K562 (cell line): Measurements from ENCODE around the gene ZAP70. TPM values are rescaled to one million over a fixed set of nuclear protein-coding genes. Genes with fewer than 3 reads are reported as not detected.

Source experiments
- HNRNPK ChIP-seq: fragments of 200-400 bp; formaldehyde crosslinking; IDR thresholded peaks from one replicate; pipeline ENCODE4 v1.6.1; 2018; ENCODE audit warnings: mild to moderate bottlenecking, low read depth, low read length; ENCODE audit not compliant: poor library complexity, severe bottlenecking
- ZNF778 ChIP-seq: fragments of 450-650 bp; formaldehyde crosslinking; IDR thresholded peaks from 2 replicates; pipeline ENCODE4 v1.4.0; 2020; ENCODE audit warnings: mild to moderate bottlenecking, moderate library complexity
- polyA plus RNA-seq, 8 experiments: library from polyadenylated mRNA; depleted of rRNA in 4 of 8; stranded (reverse) in 5 of 8; unstranded in 3 of 8; fragments of >200 nt; fragmentation: Nextera tagmentation in 2 of 8; fragmentation: Illumina TruSeq in 1 of 8; extraction: Ambion mirVana in 2 of 8; extraction: Trizol in 1 of 8; gene quantifications; 2 replicates each; pipeline versions ENCODE4 v1.2.1 to v1.2.3, GENCODE V29; 2011 to 2014; ENCODE audit warnings: inconsistent platforms in 1 of 8, missing spikeins in 1 of 8
- total RNA-seq, 7 experiments: library from RNA; depleted of rRNA in 6 of 7; stranded (reverse); fragments of >200 nt in 6 of 7; fragmentation: Illumina TruSeq in 2 of 7; extraction: Trizol in 2 of 7; gene quantifications; 2 replicates each; pipeline versions ENCODE4 v1.2.1 to v1.2.3, GENCODE V29; 2011 to 2021; ENCODE audit warnings: low replicate concordance in 1 of 7
- TF ChIP-seq, protein P1 (sequence below): fragments of 200-600 bp; sonication (generic); IDR thresholded peaks from one replicate; pipeline ENCODE4 v1.6.1; 2012; ENCODE audit warnings: mild to moderate bottlenecking, low read depth, low read length, inconsistent platforms

The ZAP70 gene
- total and polyA plus RNA-seq, 9 of the 15 experiments (the other 6 are each of a cell fraction or from before 2014, with no cell fraction given) = 0.06 to 0.80 (median 0.21) TPM; not detected in 1

DNA sequence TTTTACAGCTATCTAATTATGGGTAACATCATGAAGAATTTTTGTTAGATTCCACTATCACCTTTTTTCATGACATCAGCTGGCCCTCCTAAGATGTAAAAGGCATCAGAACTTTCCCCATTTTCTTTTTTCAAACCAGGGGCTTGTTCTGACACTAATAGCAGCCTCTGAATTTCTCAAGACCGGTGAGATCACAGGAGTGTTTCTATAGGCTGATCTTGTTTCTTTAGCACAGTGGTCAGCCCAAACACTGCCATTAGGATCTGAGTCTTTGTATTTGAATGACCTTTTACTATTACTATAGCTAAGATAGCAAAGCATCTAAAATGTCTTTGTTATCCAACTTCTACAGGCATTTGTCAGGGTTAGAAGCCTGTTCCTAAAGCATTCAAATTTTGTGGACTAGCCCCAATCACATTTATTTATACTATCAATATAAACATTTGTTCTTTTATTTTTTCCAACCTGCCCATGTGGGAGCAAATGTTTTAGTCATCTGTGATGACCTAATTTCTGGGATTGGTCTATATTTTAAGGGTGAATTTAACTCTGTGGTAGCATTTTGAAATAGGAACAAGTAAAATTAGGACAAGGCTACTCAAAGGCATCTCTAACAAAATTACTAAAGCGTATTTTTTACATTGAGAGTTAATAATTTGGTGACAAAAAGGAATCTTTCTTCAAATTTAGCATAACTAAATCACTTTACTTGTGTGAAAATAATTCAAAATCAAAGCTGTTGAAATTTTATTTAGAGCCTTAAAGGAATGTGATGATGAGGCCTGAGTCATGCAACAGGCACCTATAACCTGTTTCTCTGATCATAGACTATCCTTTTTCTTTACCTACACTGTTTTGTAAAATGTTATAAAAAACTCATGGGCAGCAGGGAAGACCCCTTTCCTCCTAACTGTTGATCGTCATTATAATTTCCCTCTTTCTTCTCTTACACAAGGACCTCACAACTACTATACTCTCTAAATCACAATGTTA is 39.3 kb downstream of the ZAP70 start (continued):
- TF ChIP-seq, protein P1, sequence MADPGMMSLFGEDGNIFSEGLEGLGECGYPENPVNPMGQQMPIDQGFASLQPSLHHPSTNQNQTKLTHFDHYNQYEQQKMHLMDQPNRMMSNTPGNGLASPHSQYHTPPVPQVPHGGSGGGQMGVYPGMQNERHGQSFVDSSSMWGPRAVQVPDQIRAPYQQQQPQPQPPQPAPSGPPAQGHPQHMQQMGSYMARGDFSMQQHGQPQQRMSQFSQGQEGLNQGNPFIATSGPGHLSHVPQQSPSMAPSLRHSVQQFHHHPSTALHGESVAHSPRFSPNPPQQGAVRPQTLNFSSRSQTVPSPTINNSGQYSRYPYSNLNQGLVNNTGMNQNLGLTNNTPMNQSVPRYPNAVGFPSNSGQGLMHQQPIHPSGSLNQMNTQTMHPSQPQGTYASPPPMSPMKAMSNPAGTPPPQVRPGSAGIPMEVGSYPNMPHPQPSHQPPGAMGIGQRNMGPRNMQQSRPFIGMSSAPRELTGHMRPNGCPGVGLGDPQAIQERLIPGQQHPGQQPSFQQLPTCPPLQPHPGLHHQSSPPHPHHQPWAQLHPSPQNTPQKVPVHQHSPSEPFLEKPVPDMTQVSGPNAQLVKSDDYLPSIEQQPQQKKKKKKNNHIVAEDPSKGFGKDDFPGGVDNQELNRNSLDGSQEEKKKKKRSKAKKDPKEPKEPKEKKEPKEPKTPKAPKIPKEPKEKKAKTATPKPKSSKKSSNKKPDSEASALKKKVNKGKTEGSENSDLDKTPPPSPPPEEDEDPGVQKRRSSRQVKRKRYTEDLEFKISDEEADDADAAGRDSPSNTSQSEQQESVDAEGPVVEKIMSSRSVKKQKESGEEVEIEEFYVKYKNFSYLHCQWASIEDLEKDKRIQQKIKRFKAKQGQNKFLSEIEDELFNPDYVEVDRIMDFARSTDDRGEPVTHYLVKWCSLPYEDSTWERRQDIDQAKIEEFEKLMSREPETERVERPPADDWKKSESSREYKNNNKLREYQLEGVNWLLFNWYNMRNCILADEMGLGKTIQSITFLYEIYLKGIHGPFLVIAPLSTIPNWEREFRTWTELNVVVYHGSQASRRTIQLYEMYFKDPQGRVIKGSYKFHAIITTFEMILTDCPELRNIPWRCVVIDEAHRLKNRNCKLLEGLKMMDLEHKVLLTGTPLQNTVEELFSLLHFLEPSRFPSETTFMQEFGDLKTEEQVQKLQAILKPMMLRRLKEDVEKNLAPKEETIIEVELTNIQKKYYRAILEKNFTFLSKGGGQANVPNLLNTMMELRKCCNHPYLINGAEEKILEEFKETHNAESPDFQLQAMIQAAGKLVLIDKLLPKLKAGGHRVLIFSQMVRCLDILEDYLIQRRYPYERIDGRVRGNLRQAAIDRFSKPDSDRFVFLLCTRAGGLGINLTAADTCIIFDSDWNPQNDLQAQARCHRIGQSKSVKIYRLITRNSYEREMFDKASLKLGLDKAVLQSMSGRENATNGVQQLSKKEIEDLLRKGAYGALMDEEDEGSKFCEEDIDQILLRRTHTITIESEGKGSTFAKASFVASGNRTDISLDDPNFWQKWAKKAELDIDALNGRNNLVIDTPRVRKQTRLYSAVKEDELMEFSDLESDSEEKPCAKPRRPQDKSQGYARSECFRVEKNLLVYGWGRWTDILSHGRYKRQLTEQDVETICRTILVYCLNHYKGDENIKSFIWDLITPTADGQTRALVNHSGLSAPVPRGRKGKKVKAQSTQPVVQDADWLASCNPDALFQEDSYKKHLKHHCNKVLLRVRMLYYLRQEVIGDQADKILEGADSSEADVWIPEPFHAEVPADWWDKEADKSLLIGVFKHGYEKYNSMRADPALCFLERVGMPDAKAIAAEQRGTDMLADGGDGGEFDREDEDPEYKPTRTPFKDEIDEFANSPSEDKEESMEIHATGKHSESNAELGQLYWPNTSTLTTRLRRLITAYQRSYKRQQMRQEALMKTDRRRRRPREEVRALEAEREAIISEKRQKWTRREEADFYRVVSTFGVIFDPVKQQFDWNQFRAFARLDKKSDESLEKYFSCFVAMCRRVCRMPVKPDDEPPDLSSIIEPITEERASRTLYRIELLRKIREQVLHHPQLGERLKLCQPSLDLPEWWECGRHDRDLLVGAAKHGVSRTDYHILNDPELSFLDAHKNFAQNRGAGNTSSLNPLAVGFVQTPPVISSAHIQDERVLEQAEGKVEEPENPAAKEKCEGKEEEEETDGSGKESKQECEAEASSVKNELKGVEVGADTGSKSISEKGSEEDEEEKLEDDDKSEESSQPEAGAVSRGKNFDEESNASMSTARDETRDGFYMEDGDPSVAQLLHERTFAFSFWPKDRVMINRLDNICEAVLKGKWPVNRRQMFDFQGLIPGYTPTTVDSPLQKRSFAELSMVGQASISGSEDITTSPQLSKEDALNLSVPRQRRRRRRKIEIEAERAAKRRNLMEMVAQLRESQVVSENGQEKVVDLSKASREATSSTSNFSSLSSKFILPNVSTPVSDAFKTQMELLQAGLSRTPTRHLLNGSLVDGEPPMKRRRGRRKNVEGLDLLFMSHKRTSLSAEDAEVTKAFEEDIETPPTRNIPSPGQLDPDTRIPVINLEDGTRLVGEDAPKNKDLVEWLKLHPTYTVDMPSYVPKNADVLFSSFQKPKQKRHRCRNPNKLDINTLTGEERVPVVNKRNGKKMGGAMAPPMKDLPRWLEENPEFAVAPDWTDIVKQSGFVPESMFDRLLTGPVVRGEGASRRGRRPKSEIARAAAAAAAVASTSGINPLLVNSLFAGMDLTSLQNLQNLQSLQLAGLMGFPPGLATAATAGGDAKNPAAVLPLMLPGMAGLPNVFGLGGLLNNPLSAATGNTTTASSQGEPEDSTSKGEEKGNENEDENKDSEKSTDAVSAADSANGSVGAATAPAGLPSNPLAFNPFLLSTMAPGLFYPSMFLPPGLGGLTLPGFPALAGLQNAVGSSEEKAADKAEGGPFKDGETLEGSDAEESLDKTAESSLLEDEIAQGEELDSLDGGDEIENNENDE = no peak
- TF ChIP-seq HNRNPK (no peak), ZNF778 (CRISPR knock-in tag) (no peak)
